ENCODE measurements around the gene SCARB1. TPM values are rescaled to one million over a fixed set of nuclear protein-coding genes. Genes with fewer than 3 reads are reported as not detected.

Gene SCARB1
- total RNA-seq, 1 donor from 2014 or later: 5.2 TPM

- Histone ChIP-seq H3K4me3 (ENCODE audit: low read length in 3 of 3) (no peak overlapping the region), H3K9me3 (ENCODE audit: control insufficient read depth in 3 of 3, low read length in 3 of 3) (no peaks in the 10 kb centered on the region), H3K9ac (ENCODE audit: low read depth in 1 of 3, low read length in 3 of 3) (no peak overlapping the region), H3K27me3 (ENCODE audit: control insufficient read depth in 3 of 3, insufficient read depth in 3 of 3, low read length in 3 of 3) (no peaks in the 10 kb centered on the region), H3K27ac (ENCODE audit: low read depth, low read length) (no peak overlapping the region), H3K4me1 (ENCODE audit: control insufficient read depth in 3 of 3, insufficient read depth in 3 of 3, low read length in 3 of 3) (peaks cover 22 to 30% (median 28%) of the 10 kb centered on the region in 3 donors), H3K36me3 (ENCODE audit: control insufficient read depth in 3 of 3, insufficient read depth in 3 of 3, low read length in 3 of 3) (no peaks in the 10 kb centered on the region)
Measured at GRCh38 chr12:124834822-124835221, 28.8 kb downstream of the SCARB1 start.

GRCh38 chr12:124833693-124834122 is 30.0 kb downstream of the SCARB1 start:
- Histone ChIP-seq H3K27ac (ENCODE audit: low read depth, low read length) (peak overlapping the region; percentile 59), H3K36me3 (ENCODE audit: control insufficient read depth in 3 of 3, insufficient read depth in 3 of 3, low read length in 3 of 3) (no peaks in the 10 kb centered on the region), H3K27me3 (ENCODE audit: control insufficient read depth in 3 of 3, insufficient read depth in 3 of 3, low read length in 3 of 3) (no peaks in the 10 kb centered on the region), H3K9me3 (ENCODE audit: control insufficient read depth in 3 of 3, low read length in 3 of 3) (no peaks in the 10 kb centered on the region), H3K4me1 (ENCODE audit: control insufficient read depth in 3 of 3, insufficient read depth in 3 of 3, low read length in 3 of 3) (peaks cover 22 to 37% (median 36%) of the 10 kb centered on the region in 3 donors), H3K9ac (ENCODE audit: low read depth in 1 of 3, low read length in 3 of 3) (peak overlapping the region in 1 of 3 donors; percentile 70), H3K4me3 (ENCODE audit: low read length in 3 of 3) (no peak overlapping the region)

DNA sequence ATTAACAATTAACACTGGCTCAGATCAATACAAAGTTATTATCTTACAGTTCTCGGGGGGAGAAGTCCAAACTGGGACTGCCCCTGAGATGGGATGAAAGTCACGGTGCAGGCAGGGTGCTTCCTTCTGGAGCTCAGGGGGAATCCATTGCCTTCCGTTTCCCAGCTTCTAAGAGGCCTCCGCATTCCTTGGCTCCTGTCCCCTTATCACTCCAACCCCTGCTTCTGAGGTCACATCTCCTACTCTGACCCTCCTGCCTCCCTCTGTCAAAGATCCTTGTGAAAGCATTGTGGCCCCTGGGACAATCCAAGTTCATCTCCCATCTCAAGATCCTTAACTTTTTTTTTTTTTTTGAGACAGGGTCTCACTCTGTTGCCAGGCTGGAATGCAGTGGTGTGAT is 30.8 kb downstream of the SCARB1 start:
- H3K4me3 ChIP-seq (ENCODE audit: low read length in 3 of 3): no peak overlapping the region
- H3K27me3 ChIP-seq (ENCODE audit: control insufficient read depth in 3 of 3, insufficient read depth in 3 of 3, low read length in 3 of 3): no peaks in the 10 kb centered on the region
- peaks cover 18 to 35% (median 34%) of the 10 kb centered on the region in 3 donors for H3K4me1 ChIP-seq (ENCODE audit: control insufficient read depth in 3 of 3, insufficient read depth in 3 of 3, low read length in 3 of 3)
- H3K9ac ChIP-seq (ENCODE audit: low read depth in 1 of 3, low read length in 3 of 3): no peak overlapping the region
- no peaks in the 10 kb centered on the region for H3K9me3 ChIP-seq (ENCODE audit: control insufficient read depth in 3 of 3, low read length in 3 of 3)
- no peaks in the 10 kb centered on the region for H3K36me3 ChIP-seq (ENCODE audit: control insufficient read depth in 3 of 3, insufficient read depth in 3 of 3, low read length in 3 of 3)
- H3K27ac ChIP-seq (ENCODE audit: low read depth, low read length): no peak overlapping the region

DNA sequence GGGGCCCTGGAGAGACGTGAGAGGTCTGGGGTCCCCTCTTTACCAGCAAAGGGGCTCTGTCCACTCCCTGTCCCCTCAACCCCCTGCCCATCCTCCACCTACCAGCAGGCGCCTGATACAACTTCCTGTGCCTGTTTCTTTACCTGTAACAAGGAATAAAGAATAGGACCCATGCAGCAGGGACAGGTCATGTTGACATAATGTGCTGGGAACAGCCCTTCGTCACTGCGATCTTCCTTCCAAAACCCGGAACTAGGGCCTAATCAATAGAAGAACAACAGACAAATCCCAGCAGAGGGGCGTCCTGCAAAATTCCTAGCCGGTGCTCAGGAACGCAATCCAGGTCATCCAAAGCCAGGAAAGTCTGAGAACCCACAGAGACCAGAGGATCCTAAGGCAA is 32.1 kb downstream of the SCARB1 start:
- Histone ChIP-seq H3K4me3 (ENCODE audit: low read length in 3 of 3) (no peak overlapping the region), H3K36me3 (ENCODE audit: control insufficient read depth in 3 of 3, insufficient read depth in 3 of 3, low read length in 3 of 3) (no peaks in the 10 kb centered on the region), H3K27ac (ENCODE audit: low read depth, low read length) (no peak overlapping the region), H3K27me3 (ENCODE audit: control insufficient read depth in 3 of 3, insufficient read depth in 3 of 3, low read length in 3 of 3) (no peaks in the 10 kb centered on the region), H3K4me1 (ENCODE audit: control insufficient read depth in 3 of 3, insufficient read depth in 3 of 3, low read length in 3 of 3) (peaks cover 10 to 26% (median 24%) of the 10 kb centered on the region in 3 donors), H3K9me3 (ENCODE audit: control insufficient read depth in 3 of 3, low read length in 3 of 3) (no peaks in the 10 kb centered on the region), H3K9ac (ENCODE audit: low read depth in 1 of 3, low read length in 3 of 3) (no peak overlapping the region)

GRCh38 chr12:124830306-124830705 is 33.4 kb downstream of the SCARB1 start:
- no peaks in the 10 kb centered on the region for H3K36me3 ChIP-seq (ENCODE audit: control insufficient read depth in 3 of 3, insufficient read depth in 3 of 3, low read length in 3 of 3)
- no peak overlapping the region for H3K27ac ChIP-seq (ENCODE audit: low read depth, low read length)
- H3K9me3 ChIP-seq (ENCODE audit: control insufficient read depth in 3 of 3, low read length in 3 of 3): no peaks in the 10 kb centered on the region
- no peak overlapping the region for H3K4me3 ChIP-seq (ENCODE audit: low read length in 3 of 3)
- no peak overlapping the region for H3K9ac ChIP-seq (ENCODE audit: low read depth in 1 of 3, low read length in 3 of 3)
- no peaks in the 10 kb centered on the region for H3K27me3 ChIP-seq (ENCODE audit: control insufficient read depth in 3 of 3, insufficient read depth in 3 of 3, low read length in 3 of 3)
- peaks cover 10 to 26% (median 24%) of the 10 kb centered on the region in 3 donors for H3K4me1 ChIP-seq (ENCODE audit: control insufficient read depth in 3 of 3, insufficient read depth in 3 of 3, low read length in 3 of 3)

- no peak overlapping the region for H3K4me3 ChIP-seq (ENCODE audit: low read length in 3 of 3)
- H3K4me1 ChIP-seq (ENCODE audit: control insufficient read depth in 3 of 3, insufficient read depth in 3 of 3, low read length in 3 of 3): peaks cover 10 to 26% (median 24%) of the 10 kb centered on the region in 3 donors
- H3K9ac ChIP-seq (ENCODE audit: low read depth in 1 of 3, low read length in 3 of 3): no peak overlapping the region
- H3K27me3 ChIP-seq (ENCODE audit: control insufficient read depth in 3 of 3, insufficient read depth in 3 of 3, low read length in 3 of 3): no peaks in the 10 kb centered on the region
- H3K9me3 ChIP-seq (ENCODE audit: control insufficient read depth in 3 of 3, low read length in 3 of 3): no peaks in the 10 kb centered on the region
- no peak overlapping the region for H3K27ac ChIP-seq (ENCODE audit: low read depth, low read length)
- H3K36me3 ChIP-seq (ENCODE audit: control insufficient read depth in 3 of 3, insufficient read depth in 3 of 3, low read length in 3 of 3): no peaks in the 10 kb centered on the region
Measured at GRCh38 chr12:124829708-124830304, 33.9 kb downstream of the SCARB1 start.

DNA sequence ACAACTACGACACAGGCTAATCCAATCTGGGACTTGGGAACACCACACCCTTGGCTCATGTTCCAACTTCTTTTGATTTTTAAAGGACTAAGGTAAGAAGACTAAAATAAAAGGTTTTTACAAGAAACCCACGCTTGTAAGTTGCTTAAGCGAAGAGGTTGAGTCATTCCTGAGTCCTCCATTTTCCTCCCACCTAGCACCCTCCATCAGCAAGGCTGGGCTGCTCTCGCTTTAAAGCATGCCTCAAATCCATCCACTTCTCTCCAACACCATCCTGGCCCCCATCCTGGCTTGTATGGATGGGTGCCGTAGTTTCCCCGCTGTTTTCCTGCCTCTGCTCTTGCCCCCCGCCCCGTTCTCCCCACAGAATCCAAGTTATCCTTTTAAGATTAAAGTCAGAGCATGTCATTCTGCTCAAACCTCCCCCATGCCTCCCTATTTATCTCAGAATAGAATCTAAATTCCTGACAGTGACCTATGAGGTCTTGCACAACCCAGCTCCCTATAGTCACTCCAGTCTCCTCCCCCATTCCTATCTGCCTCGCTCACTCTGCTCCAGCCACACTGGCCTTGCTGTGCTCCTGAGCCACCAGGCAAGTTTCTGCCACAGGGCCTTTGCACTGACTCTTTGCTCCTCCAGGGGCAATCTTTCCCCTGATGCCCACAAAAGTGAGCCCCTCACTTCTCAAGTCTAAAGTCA is 34.5 kb downstream of the SCARB1 start:
- Histone ChIP-seq H3K27ac (ENCODE audit: low read depth, low read length) (peak overlapping the region; percentile 25), H3K9me3 (ENCODE audit: control insufficient read depth in 3 of 3, low read length in 3 of 3) (no peaks in the 10 kb centered on the region), H3K9ac (ENCODE audit: low read depth in 1 of 3, low read length in 3 of 3) (no peak overlapping the region), H3K4me3 (ENCODE audit: low read length in 3 of 3) (no peak overlapping the region), H3K36me3 (ENCODE audit: control insufficient read depth in 3 of 3, insufficient read depth in 3 of 3, low read length in 3 of 3) (no peaks in the 10 kb centered on the region), H3K4me1 (ENCODE audit: control insufficient read depth in 3 of 3, insufficient read depth in 3 of 3, low read length in 3 of 3) (peaks cover 8 to 24% (median 23%) of the 10 kb centered on the region in 3 donors), H3K27me3 (ENCODE audit: control insufficient read depth in 3 of 3, insufficient read depth in 3 of 3, low read length in 3 of 3) (no peaks in the 10 kb centered on the region)

- H3K9me3 ChIP-seq (ENCODE audit: control insufficient read depth in 3 of 3, low read length in 3 of 3): no peaks in the 10 kb centered on the region
- peak overlapping the region; percentile 25 for H3K27ac ChIP-seq (ENCODE audit: low read depth, low read length)
- H3K27me3 ChIP-seq (ENCODE audit: control insufficient read depth in 3 of 3, insufficient read depth in 3 of 3, low read length in 3 of 3): no peaks in the 10 kb centered on the region
- H3K4me1 ChIP-seq (ENCODE audit: control insufficient read depth in 3 of 3, insufficient read depth in 3 of 3, low read length in 3 of 3): peaks cover 1 to 17% (median 16%) of the 10 kb centered on the region in 3 donors
- H3K9ac ChIP-seq (ENCODE audit: low read depth in 1 of 3, low read length in 3 of 3): no peak overlapping the region
- no peaks in the 10 kb centered on the region for H3K36me3 ChIP-seq (ENCODE audit: control insufficient read depth in 3 of 3, insufficient read depth in 3 of 3, low read length in 3 of 3)
- no peak overlapping the region for H3K4me3 ChIP-seq (ENCODE audit: low read length in 3 of 3)
Measured at GRCh38 chr12:124828264-124829007, 35.2 kb downstream of the SCARB1 start.

DNA sequence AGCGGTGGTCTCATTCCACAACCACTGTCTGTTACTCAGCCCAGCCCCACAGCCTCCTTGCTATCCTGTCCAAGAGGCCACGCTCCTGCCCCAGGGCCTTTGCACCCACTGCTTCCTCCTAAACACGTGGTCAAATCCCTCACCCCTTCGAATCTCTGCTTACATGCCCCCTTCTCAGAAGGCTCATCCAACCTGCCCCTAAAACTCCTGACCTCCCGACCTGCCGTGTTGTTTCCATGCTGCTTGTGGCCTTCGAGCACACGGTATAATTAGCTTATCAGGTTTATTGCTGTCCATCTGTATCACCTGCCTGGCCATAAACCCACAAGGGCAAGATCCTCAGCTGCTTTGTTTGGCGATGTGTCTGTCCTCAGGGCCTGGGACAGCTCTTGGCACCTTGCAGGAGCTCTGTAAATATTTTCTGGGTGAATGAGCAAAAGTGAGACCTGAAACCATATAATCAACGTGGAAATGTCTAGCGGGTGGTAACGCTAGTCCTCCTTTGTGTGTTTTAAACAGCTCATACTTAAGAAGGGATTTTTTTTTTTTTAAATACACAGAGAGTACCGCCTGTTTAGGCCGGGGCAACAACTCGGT is 36.0 kb downstream of the SCARB1 start:
- peak overlapping the region in 1 of 3 donors; percentile 50 for H3K9ac ChIP-seq (ENCODE audit: low read depth in 1 of 3, low read length in 3 of 3)
- H3K4me1 ChIP-seq (ENCODE audit: control insufficient read depth in 3 of 3, insufficient read depth in 3 of 3, low read length in 3 of 3): peaks cover 0 to 14% (median 12%) of the 10 kb centered on the region in 3 donors
- no peaks in the 10 kb centered on the region for H3K27me3 ChIP-seq (ENCODE audit: control insufficient read depth in 3 of 3, insufficient read depth in 3 of 3, low read length in 3 of 3)
- no peaks in the 10 kb centered on the region for H3K36me3 ChIP-seq (ENCODE audit: control insufficient read depth in 3 of 3, insufficient read depth in 3 of 3, low read length in 3 of 3)
- H3K4me3 ChIP-seq (ENCODE audit: low read length in 3 of 3): no peak overlapping the region
- no peaks in the 10 kb centered on the region for H3K9me3 ChIP-seq (ENCODE audit: control insufficient read depth in 3 of 3, low read length in 3 of 3)
- H3K27ac ChIP-seq (ENCODE audit: low read depth, low read length): no peak overlapping the region
